ENCODE measurements around the gene ACTL6A. TPM values are rescaled to one million over a fixed set of nuclear protein-coding genes. Genes with fewer than 3 reads are reported as not detected.
"Not testable (repeated sequence)": the region's sequence is repeated elsewhere in the genome, so short reads cannot be mapped to it uniquely, and the experiment has no call there.

Gene ACTL6A
- total RNA-seq (10 to 100 TPM; 23.2 to 78.3 (median 49.0) TPM), polyA plus RNA-seq (10 to 100 TPM; 56.3 to 61.7 TPM), total RNA-seq (20.9 reads per million, percentile 51 among the genes with 10 or more reads in this experiment)

GRCh38 chr3:179562591-179563270 is at the start of gene ACTL6A:
TSS of gene ACTL6A (plus strand) at chr3:179562926. CDS start at chr3:179563093, 167 bp downstream.
- peak within 1 kb of the TSS; percentile 73 for H3K4me3 ChIP-seq (ENCODE audit: low read length)
- peak; percentile 96 for ATAC-seq
- Mint-ChIP-seq H3K9me3 (no peaks in the 10 kb centered on the region), H3K36me3 (no peaks in the 10 kb centered on the region), H3K27ac (peak within 1 kb of the TSS; percentile 86 to 98 (median 95)), H3K4me1 (peaks cover 13 to 49% (median 33%) of the 10 kb centered on the region in 7 donors), H3K4me3 (peak within 1 kb of the TSS; percentile 91 to 100 (median 99)), H3K27me3 (peaks cover 0 to 13% (median 0%) of the 10 kb centered on the region in 5 donors)
- H3K27me3 ChIP-seq (ENCODE audit: control insufficient read depth in 2 of 2, insufficient read depth in 2 of 2, low read length in 2 of 2): no peaks in the 10 kb centered on the region
- peak within 1 kb of the TSS; percentile 78 for H3K27ac ChIP-seq (ENCODE audit: low read depth, low read length)
- intact Hi-C loops (cut with micrococcal nuclease): loop anchor here (1.0 to 10.0 kb wide), 19 partner anchors 42 to 1565 kb away; partner anchors contain the start of genes DNAJC19 (in 2 of the 2), GNB4 (in 2 of the 2), MFN1 (in 2 of the 2) and MRPL47 (in 2 of the 2)
- ChIA-PET POLR2A (interaction anchor here (0.6 to 2.3 kb wide), 7 partner anchors 22 to 414 kb away, joined by 3 to 13 read pairs (median 4); partner anchors contain the start of genes MFN1, MRPL47, NDUFB5 and USP13), CTCF (interaction anchor here (0.6 to 0.7 kb wide), 2 partner anchors 213 to 493 kb away, joined by 3 read pairs; no protein-coding TSS in a partner anchor)
- no peaks in the 10 kb centered on the region for H3K9me3 ChIP-seq (ENCODE audit: control insufficient read depth in 2 of 3, low read length in 3 of 3)
- peaks cover 10% of the 10 kb centered on the region in 2 donors for H3K4me1 ChIP-seq (ENCODE audit: control insufficient read depth in 2 of 2, insufficient read depth in 2 of 2, low read length in 2 of 2)
- DNase-seq: peak; percentile 86 to 98 (median 96)
- H3K36me3 ChIP-seq (ENCODE audit: control insufficient read depth in 2 of 3, insufficient read depth in 3 of 3, low read length in 3 of 3): peaks cover 0 to 8% (median 0%) of the 10 kb centered on the region in 3 experiments

- intact Hi-C loops (cut with micrococcal nuclease): no loop called here
- ChIA-PET CTCF (no interaction called here), POLR2A (no interaction called here)
- no peak for ATAC-seq
- Histone ChIP-seq H3K4me3 (ENCODE audit: low read length) (no peak overlapping the region), H3K27ac (ENCODE audit: low read depth, low read length) (no peak overlapping the region), H3K4me1 (ENCODE audit: control insufficient read depth in 2 of 2, insufficient read depth in 2 of 2, low read length in 2 of 2) (no peaks in the 10 kb centered on the region), H3K27me3 (ENCODE audit: control insufficient read depth in 2 of 2, insufficient read depth in 2 of 2, low read length in 2 of 2) (no peaks in the 10 kb centered on the region), H3K9me3 (ENCODE audit: control insufficient read depth in 2 of 3, low read length in 3 of 3) (no peaks in the 10 kb centered on the region), H3K36me3 (ENCODE audit: control insufficient read depth in 2 of 3, insufficient read depth in 3 of 3, low read length in 3 of 3) (no peaks in the 10 kb centered on the region)
- Mint-ChIP-seq H3K27me3 (peaks cover 4 to 21% (median 17%) of the 10 kb centered on the region in 5 donors), H3K4me1 (no peaks in the 10 kb centered on the region), H3K27ac (no peak overlapping the region), H3K36me3 (no peaks in the 10 kb centered on the region), H3K4me3 (no peak overlapping the region), H3K9me3 (peaks cover 0 to 26% (median 17%) of the 10 kb centered on the region in 11 donors)
- DNase-seq: no peak
Observed at GRCh38 chr3:179513862-179514261, 48.9 kb upstream of the ACTL6A start.

- H3K27ac Mint-ChIP-seq; intact Hi-C loops (cut with micrococcal nuclease); ATAC-seq; H3K9me3 ChIP-seq (ENCODE audit: control insufficient read depth in 2 of 3, low read length in 3 of 3); H3K4me1 ChIP-seq (ENCODE audit: control insufficient read depth in 2 of 2, insufficient read depth in 2 of 2, low read length in 2 of 2); DNase-seq; H3K4me1 Mint-ChIP-seq; H3K4me3 Mint-ChIP-seq; H3K27me3 ChIP-seq (ENCODE audit: control insufficient read depth in 2 of 2, insufficient read depth in 2 of 2, low read length in 2 of 2); CTCF ChIA-PET; H3K27ac ChIP-seq (ENCODE audit: low read depth, low read length); POLR2A ChIA-PET; H3K4me3 ChIP-seq (ENCODE audit: low read length); H3K36me3 Mint-ChIP-seq; H3K36me3 ChIP-seq (ENCODE audit: control insufficient read depth in 2 of 3, insufficient read depth in 3 of 3, low read length in 3 of 3): not testable (repeated sequence)
- H3K27me3 Mint-ChIP-seq: peaks cover 4 to 18% (median 14%) of the 10 kb centered on the region in 5 donors
- peaks cover 0 to 26% (median 17%) of the 10 kb centered on the region in 11 donors for H3K9me3 Mint-ChIP-seq
Observed at GRCh38 chr3:179516461-179517251, 46.1 kb upstream of the ACTL6A start.

- no peak overlapping the region for H3K27ac Mint-ChIP-seq
- Histone ChIP-seq H3K27me3 (ENCODE audit: control insufficient read depth in 2 of 2, insufficient read depth in 2 of 2, low read length in 2 of 2) (no peaks in the 10 kb centered on the region), H3K4me3 (ENCODE audit: low read length) (no peak overlapping the region), H3K9me3 (ENCODE audit: control insufficient read depth in 2 of 3, low read length in 3 of 3) (no peaks in the 10 kb centered on the region), H3K36me3 (ENCODE audit: control insufficient read depth in 2 of 3, insufficient read depth in 3 of 3, low read length in 3 of 3) (no peaks in the 10 kb centered on the region), H3K27ac (ENCODE audit: low read depth, low read length) (no peak overlapping the region), H3K4me1 (ENCODE audit: control insufficient read depth in 2 of 2, insufficient read depth in 2 of 2, low read length in 2 of 2) (no peaks in the 10 kb centered on the region)
- H3K9me3 Mint-ChIP-seq: peaks cover 0 to 3% (median 0%) of the 10 kb centered on the region in 11 donors
- no peak for DNase-seq
- H3K4me3 Mint-ChIP-seq: no peak overlapping the region
- H3K27me3 Mint-ChIP-seq: peaks cover 0 to 26% (median 12%) of the 10 kb centered on the region in 5 donors
- intact Hi-C loops (cut with micrococcal nuclease): no loop called here
- CTCF ChIA-PET: no interaction called here
- ATAC-seq: no peak
- no peaks in the 10 kb centered on the region for H3K36me3 Mint-ChIP-seq
- POLR2A ChIA-PET: interaction anchor here (0.5 kb wide), 1 partner anchor 163 kb away, joined by 3 read pairs; no protein-coding TSS in a partner anchor
- H3K4me1 Mint-ChIP-seq: peaks cover 0 to 5% (median 0%) of the 10 kb centered on the region in 7 donors
Observed at GRCh38 chr3:179526482-179526881, 36.2 kb upstream of the ACTL6A start.

- ChIA-PET POLR2A (no interaction called here), CTCF (no interaction called here)
- Mint-ChIP-seq H3K4me1 (peaks cover 0 to 5% (median 0%) of the 10 kb centered on the region in 7 donors), H3K9me3 (peaks cover 0 to 3% (median 0%) of the 10 kb centered on the region in 11 donors), H3K27ac (no peak overlapping the region), H3K27me3 (peaks cover 0 to 26% (median 12%) of the 10 kb centered on the region in 5 donors), H3K36me3 (no peaks in the 10 kb centered on the region), H3K4me3 (no peak overlapping the region)
- DNase-seq: no peak
- Histone ChIP-seq H3K9me3 (ENCODE audit: control insufficient read depth in 2 of 3, low read length in 3 of 3) (no peaks in the 10 kb centered on the region), H3K4me3 (ENCODE audit: low read length) (no peak overlapping the region), H3K27me3 (ENCODE audit: control insufficient read depth in 2 of 2, insufficient read depth in 2 of 2, low read length in 2 of 2) (no peaks in the 10 kb centered on the region), H3K27ac (ENCODE audit: low read depth, low read length) (no peak overlapping the region), H3K4me1 (ENCODE audit: control insufficient read depth in 2 of 2, insufficient read depth in 2 of 2, low read length in 2 of 2) (no peaks in the 10 kb centered on the region), H3K36me3 (ENCODE audit: control insufficient read depth in 2 of 3, insufficient read depth in 3 of 3, low read length in 3 of 3) (no peaks in the 10 kb centered on the region)
- ATAC-seq: no peak
- intact Hi-C loops (cut with micrococcal nuclease): no loop called here
Observed at GRCh38 chr3:179526989-179527391, 35.7 kb upstream of the ACTL6A start.

- ChIA-PET CTCF (no interaction called here), POLR2A (no interaction called here)
- no peaks in the 10 kb centered on the region for H3K27me3 ChIP-seq (ENCODE audit: control insufficient read depth in 2 of 2, insufficient read depth in 2 of 2, low read length in 2 of 2)
- no peak overlapping the region for H3K27ac ChIP-seq (ENCODE audit: low read depth, low read length)
- no peaks in the 10 kb centered on the region for H3K36me3 ChIP-seq (ENCODE audit: control insufficient read depth in 2 of 3, insufficient read depth in 3 of 3, low read length in 3 of 3)
- H3K27me3 Mint-ChIP-seq: peaks cover 2 to 36% (median 12%) of the 10 kb centered on the region in 5 donors
- H3K4me1 ChIP-seq (ENCODE audit: control insufficient read depth in 2 of 2, insufficient read depth in 2 of 2, low read length in 2 of 2): no peaks in the 10 kb centered on the region
- H3K36me3 Mint-ChIP-seq: no peaks in the 10 kb centered on the region
- intact Hi-C loops (cut with micrococcal nuclease): no loop called here
- no peak overlapping the region for H3K27ac Mint-ChIP-seq
- H3K4me3 ChIP-seq (ENCODE audit: low read length): no peak overlapping the region
- H3K9me3 ChIP-seq (ENCODE audit: control insufficient read depth in 2 of 3, low read length in 3 of 3): no peaks in the 10 kb centered on the region
- DNase-seq (no peak), ATAC-seq (no peak)
- peaks cover 0 to 5% (median 0%) of the 10 kb centered on the region in 7 donors for H3K4me1 Mint-ChIP-seq
- H3K4me3 Mint-ChIP-seq: no peak overlapping the region
- peaks cover 0 to 3% (median 0%) of the 10 kb centered on the region in 11 donors for H3K9me3 Mint-ChIP-seq
Observed at GRCh38 chr3:179528772-179529171, 34.0 kb upstream of the ACTL6A start.
